ENCODE data around the gene SPTLC3.

The SPTLC3 gene

GRCh38 chr20:13105039-13105438, 96.3 kb downstream of the SPTLC3 start:
- TF ChIP-seq CTCF (IDR thresholded peaks at IDR 0.05; ENCODE audit: borderline replicate concordance, control extremely low read depth, extremely low read depth, insufficient read depth, missing control alignments) = no peak
- DNase-seq (ENCODE audit: low spot score) = no peak
- in situ Hi-C loops (cut with MboI; ENCODE audit: low sequenced_read_pairs, unreplicated experiment) = loop anchor here (10.0 to 25.0 kb wide), 2 partner anchors 180 to 432 kb away; no protein-coding TSS in a partner anchor

GRCh38 chr20:13105864-13106457, 97.2 kb downstream of the SPTLC3 start:
- TF ChIP-seq CTCF (IDR thresholded peaks at IDR 0.05; ENCODE audit: borderline replicate concordance, control extremely low read depth, extremely low read depth, insufficient read depth, missing control alignments) = peak; percentile 32
- DNase-seq (ENCODE audit: low spot score) = peak; percentile 23
- in situ Hi-C loops (cut with MboI; ENCODE audit: low sequenced_read_pairs, unreplicated experiment) = loop anchor here (10.0 to 25.0 kb wide), 2 partner anchors 181 to 431 kb away; no protein-coding TSS in a partner anchor

- TF ChIP-seq CTCF (IDR thresholded peaks at IDR 0.05; ENCODE audit: borderline replicate concordance, control extremely low read depth, extremely low read depth, insufficient read depth, missing control alignments) = no peak
- no peak for DNase-seq (ENCODE audit: low spot score)
- in situ Hi-C loops (cut with MboI; ENCODE audit: low sequenced_read_pairs, unreplicated experiment) = loop anchor here (10.0 to 25.0 kb wide), 3 partner anchors 185 to 428 kb away; no protein-coding TSS in a partner anchor
Measured at GRCh38 chr20:13109658-13110057, 100.9 kb downstream of the SPTLC3 start.

GRCh38 chr20:13110796-13111195, 102.0 kb downstream of the SPTLC3 start:
- no peak for TF ChIP-seq CTCF (IDR thresholded peaks at IDR 0.05; ENCODE audit: borderline replicate concordance, control extremely low read depth, extremely low read depth, insufficient read depth, missing control alignments)
- DNase-seq (ENCODE audit: low spot score) = no peak
- in situ Hi-C loops (cut with MboI; ENCODE audit: low sequenced_read_pairs, unreplicated experiment) = loop anchor here (10.0 to 25.0 kb wide), 2 partner anchors 184 to 427 kb away; no protein-coding TSS in a partner anchor

- no peak for TF ChIP-seq CTCF (IDR thresholded peaks at IDR 0.05; ENCODE audit: borderline replicate concordance, control extremely low read depth, extremely low read depth, insufficient read depth, missing control alignments)
- in situ Hi-C loops (cut with MboI; ENCODE audit: low sequenced_read_pairs, unreplicated experiment) = loop anchor here (10.0 to 25.0 kb wide), 2 partner anchors 183 to 426 kb away; no protein-coding TSS in a partner anchor
- no peak for DNase-seq (ENCODE audit: low spot score)
Measured at GRCh38 chr20:13111249-13111911, 102.6 kb downstream of the SPTLC3 start.

GRCh38 chr20:13113731-13114130, 105.0 kb downstream of the SPTLC3 start:
- in situ Hi-C loops (cut with MboI; ENCODE audit: low sequenced_read_pairs, unreplicated experiment) = loop anchor here (10.0 to 25.0 kb wide), 2 partner anchors 181 to 424 kb away; no protein-coding TSS in a partner anchor
- DNase-seq (ENCODE audit: low spot score) = no peak
- TF ChIP-seq CTCF (IDR thresholded peaks at IDR 0.05; ENCODE audit: borderline replicate concordance, control extremely low read depth, extremely low read depth, insufficient read depth, missing control alignments) = no peak
